ENCODE results near the gene OCLN.
"Not testable (repeated sequence)": the region's sequence is repeated elsewhere in the genome, so short reads cannot be mapped to it uniquely, and the experiment has no call there.

OCLN gene

GRCh38 chr5:69531406-69531801 lies 38.8 kb downstream of the OCLN start:
- no peak for DNase-seq

DNA sequence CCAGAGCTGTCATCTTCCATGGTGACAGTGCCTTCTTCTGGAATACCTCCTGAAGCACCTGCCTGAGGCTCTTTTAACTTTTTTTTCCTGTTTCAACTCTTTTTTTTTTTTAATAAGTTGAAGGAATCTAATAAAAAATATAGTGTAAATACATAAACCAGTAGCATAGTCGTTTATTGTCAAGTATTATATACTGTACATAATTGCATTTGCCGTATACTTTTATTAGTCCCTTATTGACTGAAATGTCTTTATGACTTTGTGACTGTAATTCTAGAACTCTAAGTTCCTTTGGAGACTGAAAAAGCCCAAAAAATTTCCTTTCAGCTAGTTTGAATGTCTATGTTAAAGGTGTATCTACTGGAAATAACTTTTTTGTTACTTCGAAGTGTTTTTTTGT lies 45.3 kb downstream of the OCLN start:
- not testable (repeated sequence) for DNase-seq

DNA sequence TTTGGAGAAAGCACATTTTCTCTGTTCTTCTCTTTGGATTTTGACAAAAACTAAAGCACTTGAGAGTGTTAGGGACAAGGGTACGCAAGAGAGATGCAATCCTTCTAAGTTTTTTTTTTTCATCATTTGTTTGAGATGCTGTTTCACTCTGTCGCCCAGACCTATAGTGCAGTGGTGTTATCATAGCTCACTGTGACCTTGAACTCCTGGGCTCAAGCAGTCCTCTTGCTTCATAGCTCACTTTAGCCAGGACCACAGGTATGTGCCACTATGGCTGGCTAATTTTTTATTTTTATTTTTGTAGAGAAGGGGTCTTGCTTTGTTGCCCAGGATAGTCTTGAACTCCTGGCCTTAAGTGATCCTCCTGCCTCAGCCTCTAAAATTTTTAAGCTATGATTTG lies 46.1 kb downstream of the OCLN start:
- DNase-seq, result not testable (repeated sequence)

GRCh38 chr5:69541347-69541746 lies 48.8 kb downstream of the OCLN start:
- DNase-seq, result not testable (repeated sequence)

DNA sequence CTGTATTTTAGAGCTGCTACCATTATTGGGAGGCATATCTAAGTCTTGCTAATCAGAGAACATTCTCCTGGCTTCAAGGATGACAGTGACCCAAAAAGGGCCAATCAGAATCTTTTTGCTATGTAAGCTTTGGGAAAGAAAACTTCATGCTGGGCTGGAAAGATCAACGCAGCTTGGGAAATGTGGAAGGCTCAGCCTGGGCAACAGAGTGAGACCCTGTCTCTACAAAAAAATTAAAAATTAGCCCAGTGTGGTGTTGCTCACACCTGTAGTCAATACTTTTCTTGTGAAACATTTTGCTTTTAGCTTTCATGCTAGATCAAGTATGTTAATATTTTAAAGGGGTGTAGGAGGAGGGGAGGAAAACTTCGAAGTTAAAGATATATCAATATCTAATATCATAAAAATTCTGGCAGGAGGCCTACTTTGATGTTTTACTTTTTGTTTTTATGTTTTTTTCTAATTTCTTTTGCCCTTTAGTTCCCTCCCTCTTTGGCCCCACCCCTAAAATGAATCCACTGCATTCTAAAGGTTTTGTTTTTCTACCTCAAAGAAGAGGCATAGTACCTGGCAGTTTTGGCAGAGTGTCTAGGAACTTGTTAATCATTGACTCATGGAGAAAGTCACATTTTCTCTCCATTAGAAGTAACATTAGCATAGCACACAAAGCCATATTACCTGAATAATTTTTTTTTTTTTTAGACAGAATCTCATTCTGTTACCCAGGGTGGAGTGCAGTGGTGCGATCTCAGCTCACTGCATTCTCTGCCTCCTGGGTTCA lies 50.4 kb downstream of the OCLN start:
- not testable (repeated sequence) for DNase-seq

DNA sequence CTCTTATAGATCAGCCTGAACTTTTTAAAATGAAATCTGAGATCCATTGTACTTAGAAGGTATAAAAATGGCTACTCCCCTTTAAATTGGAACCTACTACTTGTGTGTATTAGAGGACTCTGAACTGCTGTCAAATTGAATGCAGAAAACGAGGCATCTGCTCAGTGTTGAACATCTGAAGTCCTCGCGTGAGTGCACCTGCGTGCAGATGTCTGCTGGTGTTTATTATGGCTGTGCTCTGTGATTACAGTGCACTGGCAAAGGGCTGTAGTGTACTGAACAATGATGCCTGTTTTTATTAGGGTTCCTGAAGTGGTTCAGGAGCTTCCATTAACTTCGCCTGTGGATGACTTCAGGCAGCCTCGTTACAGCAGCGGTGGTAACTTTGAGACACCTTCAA lies 52.0 kb downstream of the OCLN start:
- not testable (repeated sequence) for DNase-seq

DNA sequence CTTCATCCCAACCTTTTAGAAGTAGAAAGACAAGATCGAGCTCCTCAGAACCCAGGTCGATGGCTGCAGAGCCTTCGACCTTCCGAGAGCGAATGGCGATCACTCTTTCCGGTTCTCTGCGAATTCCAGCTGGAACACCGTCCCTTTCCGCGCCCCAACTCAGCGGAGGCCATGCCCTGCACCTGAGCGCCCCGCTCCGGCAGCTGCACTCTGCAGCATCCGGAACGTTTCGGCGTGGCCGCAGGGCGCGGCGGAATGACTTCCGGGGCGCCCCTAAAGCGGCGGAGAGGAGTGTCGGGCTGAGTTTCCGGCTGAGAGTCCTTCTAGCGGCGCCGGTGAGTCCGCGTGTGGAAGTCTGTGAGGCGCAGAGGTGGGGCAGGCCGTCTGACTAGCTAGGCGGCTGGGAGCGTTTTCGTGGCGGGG lies 67.3 kb downstream of the OCLN start, which contains the start of gene GTF2H2C:
GTF2H2C (plus strand) TSS at position 284 of the 423 bp plus-strand sequence. CDS start 4,942 bp downstream, outside the sequence.
- DNase-seq, result not testable (repeated sequence)

GRCh38 chr5:69560587-69561431 lies 68.2 kb downstream of the OCLN start:
- DNase-seq, result not testable (repeated sequence)

DNA sequence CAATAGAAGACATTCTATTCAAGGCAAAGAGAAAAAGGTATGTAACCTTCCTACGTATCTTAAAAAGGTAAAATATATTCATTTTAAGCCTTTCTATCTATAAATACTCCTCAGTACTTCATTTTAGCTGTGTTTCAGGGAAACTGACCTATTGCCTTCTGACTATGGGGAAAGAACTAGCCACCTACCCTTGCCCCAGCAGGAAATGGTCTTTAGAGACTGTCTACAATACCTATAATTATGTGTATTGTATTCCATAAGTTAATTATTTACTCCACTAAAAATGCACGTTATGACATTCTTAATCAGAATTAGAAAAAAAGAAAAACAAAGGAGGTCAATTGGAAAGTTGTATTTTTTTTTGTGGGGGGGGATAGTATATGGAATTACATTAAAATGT lies 73.6 kb downstream of the OCLN start:
- DNase-seq, result not testable (repeated sequence)

- DNase-seq, result not testable (repeated sequence)
Observed at GRCh38 chr5:69568072-69568471, 75.5 kb downstream of the OCLN start.

- DNase-seq, result not testable (repeated sequence)
Observed at GRCh38 chr5:69583356-69583755, 90.8 kb downstream of the OCLN start.

DNA sequence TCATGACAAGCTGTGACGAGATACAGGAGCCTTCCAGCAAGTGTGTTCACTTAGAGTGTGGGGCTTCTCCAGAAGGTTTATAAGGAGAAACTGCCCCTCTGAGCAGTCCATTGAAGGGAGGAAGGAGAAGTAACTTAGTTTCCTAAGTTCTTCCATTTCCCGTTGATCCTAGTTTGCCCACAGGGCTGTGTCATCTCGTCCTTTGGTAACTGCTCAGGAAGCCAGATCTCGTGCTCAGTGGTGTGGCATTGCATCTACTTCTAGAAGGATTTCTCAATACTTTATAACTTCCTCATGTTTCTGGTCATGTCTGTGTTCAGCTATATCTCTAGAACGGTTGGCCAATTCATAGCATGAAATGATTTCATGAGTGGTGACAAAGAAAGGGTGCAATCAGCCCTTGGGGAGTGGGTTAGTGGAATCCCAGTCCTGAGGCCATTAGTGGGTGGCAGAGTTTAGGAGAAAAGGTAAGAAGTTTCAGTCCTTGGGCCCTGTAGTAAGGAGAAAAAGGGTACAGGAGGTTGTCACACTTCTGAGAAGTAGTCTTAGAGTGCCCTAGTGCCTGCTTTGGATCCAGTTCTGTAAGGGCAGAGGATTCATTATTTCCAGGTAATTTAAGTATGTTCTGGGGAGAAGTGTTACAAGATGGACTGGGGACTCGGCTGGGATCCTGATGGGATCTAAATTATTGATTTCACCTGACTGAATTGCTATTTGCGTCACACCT lies 103.7 kb downstream of the OCLN start:
- not testable (repeated sequence) for DNase-seq

DNA sequence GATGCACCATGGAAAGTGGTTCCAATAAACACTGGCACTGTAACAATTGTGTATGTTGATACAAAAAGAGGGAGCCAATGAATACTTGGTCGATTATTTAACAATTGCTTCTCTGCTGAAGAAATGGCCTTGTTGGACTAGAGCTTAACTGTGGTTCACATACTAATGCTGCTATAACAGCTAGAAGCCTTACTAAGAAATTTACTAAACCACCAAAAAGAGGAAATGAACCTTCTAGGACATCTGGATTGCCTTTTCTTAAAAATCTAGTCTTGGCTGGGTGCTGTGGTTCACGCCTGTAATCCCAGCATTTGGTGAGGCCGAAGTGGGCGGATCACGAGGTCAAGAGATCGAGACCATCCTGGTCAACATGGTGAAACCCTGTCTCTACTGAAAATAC lies 109.4 kb downstream of the OCLN start:
- not testable (repeated sequence) for DNase-seq

GRCh38 chr5:69606839-69607238 lies 114.2 kb downstream of the OCLN start:
- not testable (repeated sequence) for DNase-seq

Data from 8988T (cell line).